HG03342 (cell line): ENCODE results near the gene PDLIM4.

Experiments
- ATAC-seq: cut with Tn5 transposase; IDR thresholded peaks from one replicate; pipeline ENCODE4 v1.9.1; 2021; ENCODE audit warnings: mild to moderate bottlenecking, moderate library complexity; ENCODE audit not compliant: unreplicated experiment

Gene PDLIM4

GRCh38 chr5:132281856-132282614, 24.5 kb downstream of the PDLIM4 start:
- ATAC-seq = no peak

GRCh38 chr5:132283423-132284043, 26.0 kb downstream of the PDLIM4 start:
- no peak for ATAC-seq

GRCh38 chr5:132289097-132289496, 31.6 kb downstream of the PDLIM4 start:
- no peak for ATAC-seq

- no peak for ATAC-seq
These were observed 33.5 kb downstream of the PDLIM4 start for GRCh38 chr5:132291026-132291425.

- peak; percentile 33 for ATAC-seq
These were observed 35.8 kb downstream of the PDLIM4 start for GRCh38 chr5:132293066-132293991.

- ATAC-seq = peak; percentile 65
These were observed 36.7 kb downstream of the PDLIM4 start, which contains the start of gene SLC22A4 for GRCh38 chr5:132293992-132294727. Gene SLC22A4 (plus strand): TSS chr5:132294394. CDS start chr5:132294617, 223 bp downstream.

- peak; percentile 3 for ATAC-seq
These were observed 37.4 kb downstream of the PDLIM4 start for GRCh38 chr5:132294728-132295504.

GRCh38 chr5:132295505-132296411, 38.3 kb downstream of the PDLIM4 start:
- ATAC-seq = no peak

- ATAC-seq = no peak
These were observed 39.0 kb downstream of the PDLIM4 start for GRCh38 chr5:132296412-132297016.

- ATAC-seq = no peak
These were observed 39.9 kb downstream of the PDLIM4 start for GRCh38 chr5:132297211-132297940.

- ATAC-seq = no peak
These were observed 41.1 kb downstream of the PDLIM4 start for GRCh38 chr5:132298298-132299212.

GRCh38 chr5:132299917-132300316, 42.4 kb downstream of the PDLIM4 start:
- ATAC-seq = no peak

- no peak for ATAC-seq
These were observed 43.3 kb downstream of the PDLIM4 start for GRCh38 chr5:132300577-132301343.

GRCh38 chr5:132301344-132302271, 44.1 kb downstream of the PDLIM4 start:
- no peak for ATAC-seq

- ATAC-seq = no peak
These were observed 44.9 kb downstream of the PDLIM4 start for GRCh38 chr5:132302413-132302812.
